Activated CD8-positive, alpha-beta memory T cell treated with anti-CD3 and anti-CD28 coated beads, Interleukin-2, amount 50 U/mL, for 24 hours (primary cell): ENCODE results near the gene ZNF792.
"Not testable (repeated sequence)": the region's sequence is repeated elsewhere in the genome, so short reads cannot be mapped to it uniquely, and the experiment has no call there.

Experiments used
- DNase-seq: peaks from one replicate; pipeline ENCODE4 v3.0.0-alpha.2; 2020; ENCODE audit errors: extremely low read depth

The ZNF792 gene

GRCh38 chr19:34998777-34999497 is 34.9 kb upstream of the ZNF792 start:
- no peak for DNase-seq

- DNase-seq = not testable (repeated sequence)
Observed at GRCh38 chr19:34998224-34998623, 34.2 kb upstream of the ZNF792 start.

GRCh38 chr19:34997071-34997617 is 33.1 kb upstream of the ZNF792 start:
- no peak for DNase-seq

- DNase-seq = no peak
Observed at GRCh38 chr19:34995551-34995950, 31.5 kb upstream of the ZNF792 start.

GRCh38 chr19:34994643-34995541 is 30.9 kb upstream of the ZNF792 start:
- no peak for DNase-seq

- DNase-seq = no peak
Observed at GRCh38 chr19:34994286-34994642, 30.2 kb upstream of the ZNF792 start.

- DNase-seq = not testable (repeated sequence)
Observed at GRCh38 chr19:34992582-34992981, 28.6 kb upstream of the ZNF792 start.

GRCh38 chr19:34991542-34992333 is 27.7 kb upstream of the ZNF792 start:
- DNase-seq = no peak

GRCh38 chr19:34990578-34991192 is 26.7 kb upstream of the ZNF792 start:
- DNase-seq = no peak

- DNase-seq = no peak
Observed at GRCh38 chr19:34989298-34989697, 25.3 kb upstream of the ZNF792 start.

- no peak for DNase-seq
Observed at GRCh38 chr19:34988119-34988518, 24.1 kb upstream of the ZNF792 start.

GRCh38 chr19:34985249-34986022 is 21.4 kb upstream of the ZNF792 start:
- no peak for DNase-seq

GRCh38 chr19:34984287-34984686 is 20.3 kb upstream of the ZNF792 start:
- no peak for DNase-seq

GRCh38 chr19:34983786-34984185 is 19.8 kb upstream of the ZNF792 start:
- no peak for DNase-seq

- no peak for DNase-seq
Observed at GRCh38 chr19:34982275-34982674, 18.2 kb upstream of the ZNF792 start.

GRCh38 chr19:34979819-34980640 is 16.0 kb upstream of the ZNF792 start:
- no peak for DNase-seq

GRCh38 chr19:34976611-34977010 is 12.6 kb upstream of the ZNF792 start:
- no peak for DNase-seq

- no peak for DNase-seq
Observed at GRCh38 chr19:34975056-34975455, 11.0 kb upstream of the ZNF792 start.

GRCh38 chr19:34974646-34975045 is 10.6 kb upstream of the ZNF792 start:
- DNase-seq = no peak

- DNase-seq = no peak
Observed at GRCh38 chr19:34972163-34972705, 8.2 kb upstream of the ZNF792 start.
